HCEC 1CT (cell line): ENCODE results near the gene SIRT2.
"Not testable (repeated sequence)": the region's sequence is repeated elsewhere in the genome, so short reads cannot be mapped to it uniquely, and the experiment has no call there.

Experiments used
- DNase-seq: peaks from one replicate; pipeline ENCODE4 v3.0.0-alpha.2; 2017

SIRT2 gene

DNA sequence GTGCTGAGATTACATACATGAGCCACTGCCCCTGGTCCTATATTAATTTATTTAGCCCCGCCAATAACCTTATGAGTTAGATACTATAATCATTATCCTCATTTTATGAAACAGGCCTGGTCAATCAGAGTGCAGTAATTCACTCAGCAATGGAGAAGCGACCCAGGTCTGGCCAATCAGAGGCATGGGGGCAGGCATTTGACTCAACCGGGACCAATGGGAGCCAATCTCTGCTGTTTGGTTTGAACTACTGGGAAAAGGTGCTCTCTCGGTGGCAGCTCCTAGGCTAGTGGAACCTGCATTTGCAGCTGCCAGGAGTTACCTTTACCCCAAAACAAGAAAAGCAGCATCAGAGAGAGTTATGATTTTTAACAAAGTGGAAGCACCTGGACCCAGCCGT is 6.6 kb downstream of the SIRT2 start:
- no peak for DNase-seq

DNA sequence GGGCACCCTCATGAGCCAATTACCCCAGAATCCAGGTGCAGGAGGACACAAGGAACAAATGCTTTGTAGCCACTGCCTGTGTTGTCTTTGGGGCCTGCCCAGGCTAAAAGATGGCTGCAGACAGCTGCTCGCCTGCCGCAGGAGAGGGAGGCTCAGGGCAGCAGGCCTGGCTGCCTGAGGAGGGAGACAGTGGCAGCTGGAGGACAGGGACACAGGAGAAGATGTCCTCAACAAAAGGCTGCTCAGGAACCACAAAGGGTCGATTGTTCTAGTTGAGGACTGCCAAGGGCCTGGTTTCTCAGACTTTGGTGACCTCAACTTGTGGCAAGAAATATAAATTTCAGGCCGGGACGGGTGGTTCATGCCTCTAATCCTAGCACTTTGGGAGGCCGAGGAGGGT is 7.6 kb downstream of the SIRT2 start:
- no peak for DNase-seq

DNA sequence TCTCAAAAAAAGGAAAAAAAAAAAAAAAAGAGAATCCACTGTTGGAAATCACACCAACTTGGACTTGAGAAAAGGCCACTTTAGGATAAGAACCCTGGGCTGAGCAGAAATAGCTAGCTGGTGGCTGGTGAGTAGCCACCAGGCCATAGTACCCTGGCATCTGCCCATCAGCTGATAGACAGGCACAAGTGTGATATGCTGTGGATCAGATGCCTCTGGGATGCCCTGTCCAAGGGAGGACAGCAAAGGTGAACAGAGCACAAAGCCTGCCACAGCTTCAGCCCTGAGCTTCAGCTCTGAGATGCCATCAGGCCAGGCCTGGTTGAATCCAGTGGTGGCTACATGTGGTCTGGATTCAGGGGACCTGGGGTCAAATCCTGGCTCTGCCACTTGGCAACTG is 8.7 kb downstream of the SIRT2 start:
- DNase-seq = no peak

DNA sequence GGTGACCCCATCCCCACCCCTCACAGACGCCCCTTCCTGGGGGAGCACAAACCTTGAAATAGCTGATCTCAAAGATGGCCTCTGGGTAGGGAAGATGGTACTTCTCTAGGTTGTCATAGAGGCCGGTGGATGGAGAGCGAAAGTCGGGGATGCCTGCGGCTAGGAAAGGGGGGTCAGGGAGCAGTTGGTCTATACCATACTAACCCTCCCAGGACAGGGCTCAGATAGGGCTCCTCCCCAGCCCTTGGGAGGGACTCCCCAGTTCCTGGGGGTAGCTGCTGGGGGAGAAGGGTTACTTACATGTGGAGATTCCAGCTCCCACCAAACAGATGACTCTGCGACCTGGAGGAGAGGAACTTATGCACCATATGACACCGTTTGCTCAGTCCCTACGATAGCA is 9.6 kb downstream of the SIRT2 start:
- no peak for DNase-seq

DNA sequence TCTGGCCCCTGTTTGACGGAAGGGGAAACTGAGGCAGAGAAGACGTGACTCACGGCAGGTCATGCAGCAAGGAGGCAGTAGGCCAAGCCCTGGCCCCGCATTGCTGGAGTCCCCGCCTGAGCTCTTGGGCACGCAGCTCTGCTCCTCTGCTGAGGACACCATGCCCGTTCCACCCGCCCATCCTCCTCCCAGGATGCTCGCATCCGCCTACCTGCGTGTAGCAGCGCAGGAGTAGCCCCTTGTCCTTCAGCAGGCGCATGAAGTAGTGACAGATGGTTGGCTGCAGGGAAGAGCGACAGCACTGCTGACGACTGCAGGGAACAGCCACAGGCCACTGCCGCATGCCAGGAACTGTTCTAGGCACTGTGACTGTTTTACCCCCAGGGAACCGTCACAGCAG is 10.5 kb downstream of the SIRT2 start:
- DNase-seq = no peak

DNA sequence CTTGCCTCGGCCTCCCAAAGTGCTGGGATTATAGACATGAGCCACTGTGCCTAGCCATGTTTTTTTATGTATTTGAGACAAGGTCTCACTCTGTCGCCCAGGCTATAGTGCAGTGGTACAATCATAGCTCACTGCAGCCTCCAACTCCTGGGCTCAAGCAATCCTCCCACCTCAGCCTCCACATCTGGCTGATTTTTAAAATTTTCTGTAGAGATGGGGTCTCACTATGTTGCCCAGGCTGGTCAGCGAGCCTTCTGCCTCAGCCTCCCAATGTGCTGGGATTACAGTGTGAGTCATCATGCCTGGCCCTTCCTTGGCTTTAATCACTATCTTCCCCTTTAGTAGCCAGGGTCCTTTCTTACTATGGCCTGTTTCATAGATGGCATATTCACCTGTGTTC is 14.7 kb downstream of the SIRT2 start:
- DNase-seq = not testable (repeated sequence)

DNA sequence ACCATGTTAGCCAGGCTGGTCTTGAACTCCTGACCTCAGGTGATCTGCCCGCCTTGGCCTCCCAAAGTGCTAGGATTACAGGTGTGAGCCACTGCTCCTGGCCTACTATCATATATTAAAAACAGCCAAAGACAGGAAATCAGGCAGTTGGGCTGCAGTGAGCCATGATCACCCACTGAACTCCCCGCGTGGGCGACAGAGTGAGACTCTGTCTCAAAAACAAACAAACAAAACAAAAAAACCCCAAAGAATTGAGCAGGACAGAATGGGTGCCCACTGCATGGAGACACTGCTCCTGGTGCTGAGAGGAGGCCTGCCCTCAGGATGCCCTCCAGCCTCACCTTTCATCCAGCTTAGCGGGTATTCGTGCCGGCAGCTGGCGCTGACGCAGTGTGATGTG is 16.1 kb downstream of the SIRT2 start:
- no peak for DNase-seq

DNA sequence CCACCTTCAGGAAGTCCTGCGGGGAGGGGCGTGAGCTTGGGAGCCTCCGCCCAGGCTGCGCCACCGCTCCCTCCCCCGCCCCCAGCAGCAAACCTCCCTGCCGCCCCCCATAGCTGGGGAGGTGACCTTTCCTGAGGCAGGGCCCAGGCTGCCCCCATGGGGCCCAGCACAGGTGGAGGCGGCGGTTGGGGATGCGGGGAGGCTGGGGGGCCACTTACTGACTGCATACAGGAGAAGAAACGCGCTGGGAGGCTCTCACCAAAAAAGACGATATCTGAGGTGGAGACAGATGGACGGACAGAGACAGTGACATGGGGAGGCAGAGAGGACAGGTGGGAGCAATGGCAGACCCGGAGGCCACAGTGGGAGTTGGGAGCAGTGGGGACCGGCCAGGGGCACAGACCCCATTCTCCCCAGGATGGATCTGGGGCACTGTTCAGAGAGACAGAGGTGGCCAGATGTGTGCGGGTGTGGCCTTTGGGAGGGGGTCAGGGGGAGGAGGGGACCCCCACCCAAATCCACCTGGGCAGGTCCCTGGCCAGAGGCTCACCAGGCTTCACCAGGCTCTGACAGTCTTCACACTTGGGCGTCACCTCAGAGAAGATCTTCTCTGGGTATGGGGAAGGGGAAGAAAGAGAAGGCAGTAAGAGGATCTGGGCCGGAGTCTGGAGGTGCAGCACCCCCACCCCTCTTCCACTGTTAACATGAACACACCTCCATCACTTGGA is 18.4 kb downstream of the SIRT2 start:
- DNase-seq = no peak

DNA sequence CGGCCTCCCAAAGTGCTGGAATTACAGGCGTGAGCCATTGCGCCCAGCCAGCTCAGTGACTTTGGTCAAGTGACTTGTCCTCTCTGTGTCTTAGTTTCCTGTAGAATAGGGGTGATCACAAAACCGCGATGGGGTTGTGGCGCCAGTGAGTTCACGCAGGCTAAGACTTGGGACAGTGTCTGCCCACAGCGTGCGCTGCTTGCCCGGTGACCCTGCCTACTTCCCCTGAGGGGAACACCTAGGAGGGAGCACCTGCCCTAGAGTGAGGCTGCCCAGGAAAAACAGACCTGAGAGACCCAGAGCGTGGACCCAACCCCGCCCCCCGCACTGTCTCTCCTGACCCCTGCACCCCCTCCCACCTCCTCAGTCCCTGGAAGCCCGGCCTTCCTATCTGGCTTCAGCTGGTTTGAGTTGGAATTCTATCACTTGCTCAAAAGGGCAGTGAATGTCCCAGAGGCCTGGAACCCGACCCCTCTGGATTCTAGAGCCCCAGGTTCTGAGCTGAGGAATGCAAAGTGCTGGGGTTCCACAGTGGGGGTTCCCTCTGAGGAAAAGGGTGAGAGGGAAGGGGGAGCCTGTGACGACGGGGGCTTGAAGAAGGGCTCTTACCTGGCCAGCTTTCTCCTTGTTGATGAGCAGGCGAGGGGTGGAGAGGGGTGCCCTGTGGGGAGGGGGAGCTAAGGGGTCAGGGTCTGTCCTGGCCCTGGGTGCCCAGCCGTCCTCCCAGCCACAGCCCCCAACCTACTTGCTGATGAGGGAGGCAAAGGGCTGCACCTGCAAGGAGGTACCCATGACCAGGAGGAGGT is 19.1 kb downstream of the SIRT2 start:
- DNase-seq = no peak

DNA sequence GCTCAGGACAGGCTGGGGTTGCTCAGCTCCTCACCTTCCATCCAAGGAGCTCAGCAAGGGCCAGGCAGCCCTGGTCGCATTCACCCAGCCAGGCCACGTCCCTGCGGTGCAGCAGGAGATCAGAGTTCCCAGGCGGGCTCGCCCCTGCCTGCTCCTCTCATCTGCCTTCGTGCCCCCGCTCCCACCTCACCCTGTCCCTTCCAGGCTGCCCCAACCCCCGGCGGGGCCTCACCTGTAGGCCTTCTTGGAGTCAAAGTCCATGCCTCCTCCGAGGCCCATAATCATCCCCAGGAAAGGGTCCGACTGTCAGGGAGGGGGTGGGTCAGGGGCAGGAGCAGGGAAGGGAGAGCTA is 20.0 kb downstream of the SIRT2 start:
- no peak for DNase-seq

DNA sequence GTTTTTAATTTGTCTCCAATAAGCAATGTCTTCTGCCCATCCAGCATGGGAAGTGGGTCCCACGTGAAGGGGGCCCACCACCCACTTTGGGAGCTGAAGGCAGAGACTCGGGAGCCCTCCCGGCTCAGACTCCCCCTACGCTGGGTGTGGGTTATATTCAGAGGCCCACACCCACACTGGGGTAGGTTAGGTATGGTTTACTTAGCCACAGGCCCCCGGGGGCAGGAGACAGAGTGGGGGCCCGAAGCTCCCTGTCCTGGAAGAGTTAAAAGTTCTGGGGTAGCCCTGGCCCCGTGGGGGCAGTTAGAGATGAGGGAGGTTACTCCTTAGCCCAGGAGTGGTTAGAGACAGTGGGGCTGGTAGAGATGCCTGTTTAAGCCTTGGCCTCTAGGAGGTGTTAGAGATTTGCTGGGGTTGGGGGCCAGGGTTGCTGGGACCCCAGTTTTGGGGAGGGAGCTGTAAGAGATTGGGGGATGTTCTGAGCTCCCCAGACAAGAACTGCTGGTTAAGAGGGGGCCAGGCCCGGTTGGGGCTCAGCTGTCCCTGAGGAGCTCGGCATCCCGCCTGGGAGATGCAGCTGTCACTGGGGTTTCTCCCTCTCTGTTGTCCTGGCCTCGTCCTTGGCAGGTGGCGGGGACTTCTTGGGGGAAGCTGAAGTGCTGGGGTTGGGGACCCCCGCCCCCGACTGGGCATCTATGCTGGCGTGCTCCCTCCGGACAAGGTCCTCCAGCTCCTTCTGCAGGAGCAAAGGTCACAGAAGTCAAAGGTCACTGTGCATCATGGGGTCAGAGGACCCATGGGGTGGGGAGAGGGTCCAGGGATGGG is 20.6 kb downstream of the SIRT2 start:
- no peak for DNase-seq

DNA sequence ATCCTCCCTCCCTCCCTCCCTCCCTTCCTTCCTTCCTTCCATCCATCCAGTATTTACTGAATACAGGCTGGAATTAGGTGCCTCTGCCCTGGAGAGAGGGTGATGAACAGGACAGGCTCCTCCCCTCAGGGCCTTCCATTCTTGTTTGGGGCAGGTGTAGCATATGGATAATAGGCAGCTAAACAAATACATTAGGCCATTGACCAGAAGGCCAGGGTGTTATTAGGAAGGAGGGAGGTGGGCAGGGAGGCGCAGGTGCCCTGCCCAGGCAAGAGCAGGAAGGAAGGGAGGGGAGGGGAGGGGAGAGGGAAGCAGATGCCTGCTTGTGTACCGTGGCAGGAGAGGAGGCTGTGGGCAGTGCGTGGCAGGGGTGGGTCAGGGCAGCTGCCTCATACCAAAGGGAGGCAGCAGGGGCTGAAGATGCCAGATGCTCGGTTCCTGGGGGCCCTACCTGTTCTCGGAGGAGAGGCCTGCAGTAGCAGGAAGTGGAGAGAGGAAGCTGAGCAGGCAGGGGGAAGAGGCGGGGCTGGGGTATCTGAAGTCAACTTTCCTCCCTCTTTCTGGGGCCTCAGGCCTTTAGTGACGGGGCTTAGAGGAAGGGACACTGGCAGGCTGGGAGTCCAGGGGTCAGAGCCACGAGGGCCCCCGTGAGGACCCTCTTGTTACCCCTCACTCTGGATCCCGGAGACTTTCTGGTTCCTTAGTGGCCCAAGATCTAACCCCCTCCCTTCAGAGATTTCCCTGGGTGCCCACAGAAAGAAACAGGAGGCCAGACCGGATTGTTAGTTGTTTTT is 21.4 kb downstream of the SIRT2 start, which contains the start of gene RINL:
RINL (minus strand) TSS at position 495 of the 794 bp plus-strand sequence. CDS start 1,533 bp downstream, outside the sequence.
- no peak for DNase-seq

DNA sequence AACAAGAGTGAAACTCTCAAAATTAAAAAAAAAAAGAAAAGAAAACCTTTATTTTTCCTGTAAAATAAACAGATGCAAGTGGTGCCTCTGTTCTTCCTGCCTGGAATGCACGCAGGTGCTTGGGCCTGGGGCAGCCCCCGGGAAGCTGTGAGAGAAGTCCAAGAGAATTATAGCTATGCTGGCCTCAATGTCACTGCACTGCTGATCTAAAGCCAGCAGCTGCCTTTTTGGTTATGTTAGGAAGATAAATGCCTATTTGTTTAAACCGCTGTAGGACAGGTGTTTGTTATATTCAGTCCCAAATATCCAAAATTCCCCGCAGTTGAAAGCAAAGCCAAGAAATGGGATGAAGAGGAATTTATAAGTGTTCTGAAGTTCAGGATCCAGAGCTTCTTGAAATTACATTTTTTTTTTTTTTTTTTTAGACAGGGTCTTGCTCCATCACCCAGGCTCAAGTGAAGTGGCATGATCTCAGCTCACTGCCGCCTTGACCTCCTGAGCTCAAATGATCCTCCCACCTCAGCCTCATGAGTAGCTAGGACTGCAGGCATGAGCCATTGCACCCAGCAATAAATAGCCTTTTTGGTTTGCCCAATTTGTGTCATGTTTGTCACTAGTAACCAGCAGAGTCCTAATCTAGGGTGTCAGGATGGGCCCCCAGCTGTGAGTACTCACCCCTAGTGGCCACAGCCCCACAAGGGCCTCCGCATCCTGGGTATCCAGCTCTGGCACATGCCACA is 23.6 kb downstream of the SIRT2 start:
- no peak for DNase-seq

DNA sequence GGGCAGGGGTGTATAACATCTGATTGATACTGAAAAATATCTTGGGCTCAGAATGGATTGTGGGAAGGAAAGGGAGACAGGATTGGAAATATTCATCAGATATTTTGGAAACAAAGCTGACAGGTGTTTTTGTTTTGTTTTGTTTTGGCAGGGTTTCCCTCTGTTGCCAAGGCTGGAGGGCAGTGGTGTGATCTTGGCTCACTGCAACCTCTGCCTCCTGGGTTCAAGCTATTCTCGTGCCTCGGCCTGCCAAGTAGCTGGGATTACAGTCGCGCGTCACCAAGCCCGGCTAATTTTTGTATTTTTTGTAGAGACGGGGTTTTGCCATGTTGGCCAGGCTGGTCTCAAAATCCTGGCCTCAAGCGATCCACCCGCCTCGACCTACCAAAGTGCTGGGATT is 26.0 kb downstream of the SIRT2 start:
- not testable (repeated sequence) for DNase-seq

DNA sequence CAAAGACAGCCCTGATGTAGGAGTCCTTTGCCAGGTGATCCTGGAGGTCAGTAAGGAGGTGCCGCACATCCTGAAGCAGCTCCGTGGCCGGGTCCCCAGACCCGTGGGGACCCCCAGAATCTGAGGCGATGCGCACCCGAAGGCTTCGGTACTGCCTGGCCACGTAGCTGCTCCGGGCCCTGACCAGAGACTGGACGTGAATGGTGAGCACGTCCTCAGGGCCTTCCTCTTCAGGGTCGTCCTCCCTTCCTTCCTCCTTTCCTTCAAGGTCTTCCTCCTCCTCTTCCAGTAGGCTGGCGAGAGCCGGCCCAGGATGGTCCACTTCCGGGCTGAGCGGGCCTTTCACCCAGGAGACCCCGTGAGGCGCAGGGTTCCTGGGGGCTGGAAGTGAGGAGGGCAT is 28.8 kb downstream of the SIRT2 start:
- DNase-seq = no peak

DNA sequence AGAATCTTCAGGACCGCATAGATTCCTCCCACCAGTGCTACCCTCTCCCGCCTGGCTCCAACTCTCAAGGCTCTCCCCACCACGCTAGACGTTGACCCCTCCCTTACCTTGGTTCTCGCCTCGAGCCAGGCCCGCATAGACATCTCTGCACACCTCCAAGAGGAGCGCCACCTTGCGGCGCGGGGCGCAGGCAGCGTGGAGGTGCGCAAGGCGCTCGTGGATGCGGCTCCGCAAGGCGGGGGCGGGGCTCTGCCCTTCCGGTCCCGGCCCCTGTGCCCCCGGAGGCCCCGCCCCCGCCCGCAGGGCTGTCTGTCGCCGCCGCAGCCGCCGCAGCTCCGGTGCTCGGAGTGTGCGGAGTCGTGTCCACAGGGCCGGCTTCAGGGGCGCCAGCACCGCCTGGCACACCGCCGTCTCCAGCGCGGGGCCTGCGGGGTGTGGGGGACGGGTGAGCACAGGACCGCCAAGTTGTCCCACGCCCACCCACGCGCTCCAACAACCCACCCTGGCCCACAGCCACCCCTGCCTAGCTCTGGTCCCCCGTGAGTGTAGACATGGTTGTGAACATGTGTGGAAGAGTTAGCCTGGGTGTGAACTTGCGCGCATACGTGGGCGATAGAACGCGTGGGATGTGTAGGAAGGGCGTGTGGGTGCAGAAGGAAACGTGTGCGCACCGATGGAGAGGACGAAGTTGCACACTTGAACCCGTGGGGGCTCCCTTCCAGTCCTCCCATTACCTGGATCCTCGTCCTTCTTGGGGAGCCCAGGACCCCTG is 29.4 kb downstream of the SIRT2 start:
- DNase-seq = no peak

DNA sequence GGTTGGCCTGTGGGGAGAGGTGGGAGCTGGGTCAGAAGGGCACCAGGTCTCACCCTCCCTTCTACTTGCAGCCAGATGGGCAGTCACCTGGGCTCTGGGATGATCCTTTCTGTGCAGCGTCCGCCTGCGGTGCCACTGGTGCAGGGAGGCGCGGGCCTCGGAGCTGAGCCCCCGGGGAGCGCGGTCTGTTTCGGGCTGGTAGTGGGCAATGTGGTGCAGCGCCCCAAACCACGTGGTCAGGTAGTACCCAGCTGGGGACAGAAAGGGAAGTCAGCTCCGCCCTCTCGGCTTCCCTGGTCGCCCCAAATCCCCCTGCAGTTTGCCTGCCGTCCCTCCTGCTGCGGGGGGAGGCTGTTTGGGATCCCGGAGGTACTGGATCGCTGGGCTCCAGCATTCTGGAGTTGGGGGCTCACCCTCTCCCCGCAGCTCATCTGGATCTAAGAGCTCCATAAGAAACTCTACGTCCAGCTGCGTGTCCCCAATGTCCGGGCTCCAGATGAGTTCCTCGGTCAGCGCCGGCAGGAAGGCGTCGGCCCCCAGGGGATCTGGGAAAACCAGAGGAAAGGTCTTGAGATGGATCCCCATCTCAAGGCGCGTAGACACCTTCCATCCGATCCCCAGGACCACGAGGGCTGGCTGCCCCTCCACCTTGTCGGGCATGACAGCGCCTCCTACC is 30.1 kb downstream of the SIRT2 start:
- no peak for DNase-seq

DNA sequence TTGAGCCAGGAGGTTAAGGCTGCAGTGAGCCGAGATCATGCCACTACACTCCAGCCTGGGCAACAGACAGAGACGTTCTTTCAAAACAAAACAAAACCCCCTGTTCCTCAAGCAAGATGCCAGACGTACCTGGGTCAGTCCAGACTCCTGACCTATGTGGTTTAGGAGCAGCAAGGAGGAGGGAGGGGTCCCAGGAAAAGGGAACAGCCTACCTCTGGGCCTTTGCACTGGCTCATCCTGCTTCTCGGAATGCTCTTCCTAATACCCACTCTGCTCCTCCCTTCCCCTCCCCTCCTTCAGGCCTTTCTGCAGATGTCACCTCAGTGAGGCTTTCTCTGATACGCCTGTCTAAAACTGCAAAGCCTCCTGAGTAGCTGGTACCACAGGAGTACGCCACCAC is 30.9 kb downstream of the SIRT2 start:
- no peak for DNase-seq

DNA sequence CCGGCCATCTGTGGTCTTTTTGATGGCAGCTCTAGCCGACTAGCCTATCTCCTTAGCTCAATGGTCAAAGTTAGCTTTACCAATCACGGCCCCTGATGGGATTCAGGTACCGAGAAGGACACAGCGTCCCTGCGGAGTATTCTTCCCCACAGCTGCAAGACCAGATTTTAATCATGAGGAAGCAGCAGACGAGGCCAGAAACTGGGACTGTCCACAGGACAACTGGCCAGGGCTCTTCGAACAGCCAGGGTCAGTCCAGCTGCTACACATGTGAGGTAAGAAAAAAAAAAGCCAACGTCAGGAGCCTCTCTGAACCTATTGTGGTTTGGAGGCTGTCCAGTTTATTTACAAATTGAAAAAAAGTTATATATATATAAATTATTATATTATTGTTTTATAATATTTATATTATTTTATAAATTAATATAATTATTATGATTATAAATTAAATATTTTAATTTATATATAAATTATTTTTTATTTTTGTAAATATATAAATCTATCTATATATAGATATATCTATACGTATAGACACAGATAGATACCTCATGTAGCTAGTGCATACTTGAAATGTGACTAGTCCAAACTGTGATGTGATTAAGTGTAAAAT is 32.1 kb downstream of the SIRT2 start:
- no peak for DNase-seq
